GM12878 (cell line): Measurements from ENCODE around the gene CTDP1. TPM values are rescaled to one million over a fixed set of nuclear protein-coding genes. Genes with fewer than 3 reads are reported as not detected.

Source experiments
- ATAC-seq: fragments of 200-7000 bp; cut with Tn5 transposase; 3 replicates; pipeline ENCODE4 v1.9.1; 2020; ENCODE audit warnings: mild to moderate bottlenecking, moderate library complexity
- BruUV-seq: library from RNA; stranded (reverse); fragments of 400-500 nt; replicated peaks from 2 replicates; lab custom pipeline; 2021; lab: Mats Ljungman, UMichigan
- CTCF ChIA-PET: fragments of 300-600 bp; sonication (Branson Sonifier 250); formaldehyde crosslinking; extraction: SDS; loops from one replicate; lab custom pipeline; 2021; ENCODE audit warnings: inconsistent platforms; lab: Yijun Ruan, JAX
- POLR2A ChIA-PET: fragments of 350-600 bp; formaldehyde crosslinking; extraction: SDS; loops from one replicate; lab custom pipeline; 2021; ENCODE audit warnings: inconsistent platforms; lab: Charles Lee
- RAD21 ChIA-PET: fragments of 300-600 bp; sonication (Branson Sonifier 250); formaldehyde crosslinking; loops from one replicate; lab custom pipeline; 2023; ENCODE audit warnings: antibody characterized with exemption; ENCODE audit not compliant: unreplicated experiment; lab: Charles Lee
- SMC1A ChIA-PET: fragments of 300-600 bp; sonication (Branson Sonifier 250); formaldehyde crosslinking; loops from one replicate; lab custom pipeline; 2023; ENCODE audit not compliant: unreplicated experiment, uncharacterized antibody; lab: Charles Lee
- DNase-seq: peaks from one replicate; pipeline ENCODE4 v3.0.0-alpha.2; 2011; ENCODE audit warnings: low read depth, low spot score
- FAIRE-seq: peaks from 3 replicates; lab custom pipeline; 2011; peaks lifted over from hg19 to GRCh38; lab: Jason Lieb, UNC
- H2AFZ ChIP-seq: 2 replicates; pipeline ENCODE4 v1.6.0; 2011; ENCODE audit warnings: low read depth, low read length, control low read depth; ENCODE audit not compliant: control insufficient read depth
- H3K27ac ChIP-seq: 2 replicates; pipeline ENCODE4 v1.5.1; 2011; ENCODE audit warnings: control low read depth; ENCODE audit not compliant: control insufficient read depth, insufficient read depth
- H3K27me3 ChIP-seq, 2 experiments: replicated peaks in 1 of 2; 2 replicates each; pipeline versions ENCODE4 v1.6.0 to v1.6.1; 2011; ENCODE audit warnings: low read length in 1 of 2; ENCODE audit not compliant: control insufficient read depth in 2 of 2, insufficient read depth in 2 of 2
- H3K36me3 ChIP-seq, 2 experiments: 2 replicates each; pipeline ENCODE4 v1.5.1; 2011; ENCODE audit warnings: low read length in 1 of 2; ENCODE audit not compliant: control insufficient read depth in 2 of 2, insufficient read depth in 2 of 2
- H3K4me1 ChIP-seq: 2 replicates; pipeline ENCODE4 v1.6.1; 2011; ENCODE audit warnings: mild to moderate bottlenecking, low read length, moderate library complexity, mixed read lengths; ENCODE audit not compliant: control insufficient read depth, insufficient read depth
- H3K4me2 ChIP-seq: 2 replicates; pipeline ENCODE4 v1.6.0; 2011; ENCODE audit warnings: control low read depth; ENCODE audit not compliant: control insufficient read depth, insufficient read depth
- H3K4me3 ChIP-seq: fragments of 200-600 bp; sonication (generic); 2 replicates; pipeline ENCODE4 v1.5.1; 2016
- H3K79me2 ChIP-seq: 2 replicates; pipeline ENCODE4 v1.6.0; 2011; ENCODE audit warnings: low read length; ENCODE audit not compliant: control insufficient read depth, insufficient read depth
- H3K9ac ChIP-seq: 2 replicates; pipeline ENCODE4 v1.8.0; 2011; ENCODE audit warnings: low read length, control low read depth, mixed read lengths; ENCODE audit not compliant: control insufficient read depth, insufficient read depth
- H3K9me3 ChIP-seq: replicated peaks from 3 replicates; pipeline ENCODE4 v1.5.1; 2011; ENCODE audit warnings: mild to moderate bottlenecking, low read length; ENCODE audit not compliant: control insufficient read depth, insufficient read depth
- H4K20me1 ChIP-seq: 2 replicates; pipeline ENCODE4 v1.6.0; 2011; ENCODE audit not compliant: control insufficient read depth, insufficient read depth
- CBX3 ChIP-seq: fragments of 200-600 bp; sonication (generic); IDR thresholded peaks from 2 replicates; pipeline ENCODE4 v1.6.1; 2016; ENCODE audit warnings: low read depth, borderline replicate concordance
- EP300 ChIP-seq, 2 experiments: fragments of 150-350 bp in 1 of 2; IDR thresholded peaks; 2 replicates each; pipeline ENCODE4 v1.6.1; 2011 to 2012; ENCODE audit warnings: low read depth in 2 of 2, low read length in 2 of 2, borderline replicate concordance in 1 of 2, improper control_type of control experiment in 1 of 2, inconsistent platforms in 1 of 2; ENCODE audit not compliant: control insufficient read depth in 1 of 2
- KLF5 ChIP-seq: fragments of 450-650 bp; IDR thresholded peaks from 2 replicates; pipeline ENCODE4 v1.6.1; 2014; ENCODE audit warnings: mild to moderate bottlenecking; ENCODE audit not compliant: partially characterized antibody
- NFYB ChIP-seq: IDR thresholded peaks from 2 replicates; pipeline ENCODE4 v1.6.1; 2011; ENCODE audit warnings: low read depth, mild to moderate bottlenecking, low read length, improper control_type of control experiment, moderate library complexity; ENCODE audit not compliant: insufficient read depth
- SREBF2 ChIP-seq: IDR thresholded peaks from 2 replicates; pipeline ENCODE4 v1.6.1; 2012; ENCODE audit warnings: mild to moderate bottlenecking, low read length
- WGBS: methylation state at CpG from one replicate; pipeline ENCODE4 v1.1.6; 2016; ENCODE audit warnings: low lambda C conversion rate; ENCODE audit not compliant: insufficient replicate concordance, insufficient coverage; ENCODE audit errors: missing lambda C conversion rate; 5-methylcytosine and 5-hydroxymethylcytosine counted together
- in situ Hi-C: fragments of 300-500 bp; cut with MboI; formaldehyde crosslinking; loops from 9 replicates; pipeline ENCODE4 v1.14.3; 2018; ENCODE audit warnings: mixed read lengths
- intact Hi-C: fragments of 100-400 bp; cut with micrococcal nuclease; formaldehyde crosslinking; loops from one replicate; pipeline ENCODE4 v1.14.2; 2022; ENCODE audit not compliant: unreplicated experiment
- polyA plus RNA-seq, 11 experiments: library from polyadenylated mRNA; depleted of rRNA in 4 of 11; unstranded in 6 of 11; stranded (reverse) in 5 of 11; fragments of >200 nt; fragmentation: Nextera tagmentation in 4 of 11; fragmentation: Illumina TruSeq in 1 of 11; extraction: Ambion mirVana in 4 of 11; extraction: Trizol in 1 of 11; gene quantifications; 1 replicate in 1 of 11; 2 replicates in 10 of 11; pipeline versions ENCODE4 v1.2.1 to v1.2.3, GENCODE V29; 2011 to 2016; ENCODE audit warnings: inconsistent platforms in 2 of 11, missing spikeins in 2 of 11, low read depth in 1 of 11
- total RNA-seq, 4 experiments: library from RNA; depleted of rRNA in 3 of 4; stranded (reverse); fragments of >200 nt in 3 of 4; fragmentation: Illumina TruSeq in 1 of 4; extraction: Trizol in 1 of 4; gene quantifications; 2 replicates each; pipeline versions ENCODE4 v1.2.1 to v1.2.3, GENCODE V29; 2013 to 2021
- TF ChIP-seq, protein P1 (sequence below): fragments of 150-350 bp; IDR thresholded peaks from 2 replicates; pipeline ENCODE4 v1.6.1; 2016; ENCODE audit warnings: low read depth, low read length
- TF ChIP-seq, protein P2 (sequence below): fragments of 450-650 bp; IDR thresholded peaks from 2 replicates; pipeline ENCODE4 v1.6.1; 2017; ENCODE audit warnings: mild to moderate bottlenecking, low read depth, inconsistent platforms; ENCODE audit not compliant: poor library complexity, severe bottlenecking

CTDP1 gene
- total and polyA plus RNA-seq, 10 of the 15 experiments (the other 5 are each of a cell fraction or from before 2014, with no cell fraction given): 0.32 to 31.3 (median 8.8) TPM

DNA sequence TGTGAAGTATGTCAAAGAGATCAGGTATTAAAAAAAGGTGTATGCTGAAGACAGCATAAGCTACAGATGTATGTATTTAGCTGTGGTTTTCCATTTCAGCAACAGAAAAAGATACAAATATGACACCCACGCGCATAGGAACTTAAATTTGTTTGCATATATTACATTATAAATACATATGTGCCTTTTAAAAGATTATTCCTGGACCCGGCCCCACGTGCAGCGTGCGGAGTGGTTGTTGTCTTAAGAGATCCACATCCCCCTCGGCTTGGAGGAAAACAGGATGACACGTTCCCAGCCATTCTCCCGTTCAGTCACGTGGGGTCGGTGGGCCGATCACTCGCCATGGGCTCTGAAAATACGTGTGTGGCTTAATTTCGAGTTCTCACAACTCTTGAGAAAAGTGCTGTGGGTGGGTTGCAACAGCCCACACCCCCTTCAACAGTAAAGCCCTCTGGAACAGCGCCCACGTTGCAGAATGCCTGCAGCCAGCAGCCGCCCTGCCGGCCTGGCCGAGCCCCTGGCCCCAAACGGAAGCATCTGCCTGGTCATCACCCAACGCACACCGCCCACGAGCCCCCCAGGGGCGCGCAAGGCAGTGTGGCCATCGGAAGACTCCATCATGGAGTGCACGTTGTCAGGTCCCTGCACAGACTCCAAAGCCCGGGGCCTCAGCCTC is 99.6 kb downstream of the CTDP1 start:
- Histone ChIP-seq H3K4me2 (no peak overlapping the region), H3K4me3 (no peak overlapping the region), H3K9me3 (no peaks in the 10 kb centered on the region), H4K20me1 (no peaks in the 10 kb centered on the region), H3K27me3 (no peaks in the 10 kb centered on the region), H3K36me3 (no peaks in the 10 kb centered on the region), H3K79me2 (no peaks in the 10 kb centered on the region), H3K9ac (no peak overlapping the region), H3K4me1 (no peaks in the 10 kb centered on the region), H3K27ac (no peak overlapping the region), H2AFZ (no peak overlapping the region)
- POLR2A ChIA-PET: no interaction called here
- no peak for ATAC-seq
- no TSS peak for BruUV-seq
- intact Hi-C loops (no loop called here), in situ Hi-C loops (no loop called here)
- RAD21 ChIA-PET: no interaction called here
- CTCF ChIA-PET: no interaction called here
- TF ChIP-seq, protein P1, sequence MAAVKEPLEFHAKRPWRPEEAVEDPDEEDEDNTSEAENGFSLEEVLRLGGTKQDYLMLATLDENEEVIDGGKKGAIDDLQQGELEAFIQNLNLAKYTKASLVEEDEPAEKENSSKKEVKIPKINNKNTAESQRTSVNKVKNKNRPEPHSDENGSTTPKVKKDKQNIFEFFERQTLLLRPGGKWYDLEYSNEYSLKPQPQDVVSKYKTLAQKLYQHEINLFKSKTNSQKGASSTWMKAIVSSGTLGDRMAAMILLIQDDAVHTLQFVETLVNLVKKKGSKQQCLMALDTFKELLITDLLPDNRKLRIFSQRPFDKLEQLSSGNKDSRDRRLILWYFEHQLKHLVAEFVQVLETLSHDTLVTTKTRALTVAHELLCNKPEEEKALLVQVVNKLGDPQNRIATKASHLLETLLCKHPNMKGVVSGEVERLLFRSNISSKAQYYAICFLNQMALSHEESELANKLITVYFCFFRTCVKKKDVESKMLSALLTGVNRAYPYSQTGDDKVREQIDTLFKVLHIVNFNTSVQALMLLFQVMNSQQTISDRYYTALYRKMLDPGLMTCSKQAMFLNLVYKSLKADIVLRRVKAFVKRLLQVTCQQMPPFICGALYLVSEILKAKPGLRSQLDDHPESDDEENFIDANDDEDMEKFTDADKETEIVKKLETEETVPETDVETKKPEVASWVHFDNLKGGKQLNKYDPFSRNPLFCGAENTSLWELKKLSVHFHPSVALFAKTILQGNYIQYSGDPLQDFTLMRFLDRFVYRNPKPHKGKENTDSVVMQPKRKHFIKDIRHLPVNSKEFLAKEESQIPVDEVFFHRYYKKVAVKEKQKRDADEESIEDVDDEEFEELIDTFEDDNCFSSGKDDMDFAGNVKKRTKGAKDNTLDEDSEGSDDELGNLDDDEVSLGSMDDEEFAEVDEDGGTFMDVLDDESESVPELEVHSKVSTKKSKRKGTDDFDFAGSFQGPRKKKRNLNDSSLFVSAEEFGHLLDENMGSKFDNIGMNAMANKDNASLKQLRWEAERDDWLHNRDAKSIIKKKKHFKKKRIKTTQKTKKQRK: no peak
- TF ChIP-seq, protein P2, sequence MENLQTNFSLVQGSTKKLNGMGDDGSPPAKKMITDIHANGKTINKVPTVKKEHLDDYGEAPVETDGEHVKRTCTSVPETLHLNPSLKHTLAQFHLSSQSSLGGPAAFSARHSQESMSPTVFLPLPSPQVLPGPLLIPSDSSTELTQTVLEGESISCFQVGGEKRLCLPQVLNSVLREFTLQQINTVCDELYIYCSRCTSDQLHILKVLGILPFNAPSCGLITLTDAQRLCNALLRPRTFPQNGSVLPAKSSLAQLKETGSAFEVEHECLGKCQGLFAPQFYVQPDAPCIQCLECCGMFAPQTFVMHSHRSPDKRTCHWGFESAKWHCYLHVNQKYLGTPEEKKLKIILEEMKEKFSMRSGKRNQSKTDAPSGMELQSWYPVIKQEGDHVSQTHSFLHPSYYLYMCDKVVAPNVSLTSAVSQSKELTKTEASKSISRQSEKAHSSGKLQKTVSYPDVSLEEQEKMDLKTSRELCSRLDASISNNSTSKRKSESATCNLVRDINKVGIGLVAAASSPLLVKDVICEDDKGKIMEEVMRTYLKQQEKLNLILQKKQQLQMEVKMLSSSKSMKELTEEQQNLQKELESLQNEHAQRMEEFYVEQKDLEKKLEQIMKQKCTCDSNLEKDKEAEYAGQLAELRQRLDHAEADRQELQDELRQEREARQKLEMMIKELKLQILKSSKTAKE: no peak
- no peak for TF ChIP-seq KLF5
- no peak for TF ChIP-seq CBX3
- no peak for TF ChIP-seq SREBF2
- TF ChIP-seq EP300 (IDR thresholded peaks at IDR 0.05; ENCODE audit: borderline replicate concordance in 1 of 2, control insufficient read depth in 1 of 2, low read depth in 2 of 2, low read length in 2 of 2): no peak
- TF ChIP-seq NFYB: no peak
- SMC1A ChIA-PET: no interaction called here
- no peak for DNase-seq
- WGBS: 40% methylated on average over 29 of the region's 29 CpGs
- FAIRE-seq: no peak
